Activated CD4-positive, alpha-beta T cell treated with anti-CD3 and anti-CD28 coated beads, Interleukin-2, amount 10 ng/mL, durations not matched to agents 24 days and 14 days (primary cell): Measurements from ENCODE around the gene TMEM63C. TPM values are rescaled to one million over a fixed set of nuclear protein-coding genes. Genes with fewer than 3 reads are reported as not detected.
A peak's percentile ranks its signal among the peaks of the same experiment; 100 is the strongest.

Experiments
- DNase-seq: peaks from one replicate; pipeline ENCODE4 v3.0.0; 2022
- H3K27ac Mint-ChIP-seq: one replicate; pipeline ENCODE4 v1.8.0; 2022; ENCODE audit warnings: mild to moderate bottlenecking, mixed read lengths
- H3K27me3 Mint-ChIP-seq: one replicate; pipeline ENCODE4 v1.8.0; 2022; ENCODE audit warnings: mixed read lengths
- H3K36me3 Mint-ChIP-seq: one replicate; pipeline ENCODE4 v1.8.0; 2022; ENCODE audit warnings: low read depth, mild to moderate bottlenecking, mixed read lengths
- H3K4me1 Mint-ChIP-seq: one replicate; pipeline ENCODE4 v1.8.0; 2021; ENCODE audit warnings: mixed read lengths
- H3K4me3 Mint-ChIP-seq: one replicate; pipeline ENCODE4 v1.8.0; 2022; ENCODE audit warnings: mild to moderate bottlenecking, moderate library complexity, mixed read lengths
- H3K9me3 Mint-ChIP-seq: one replicate; pipeline ENCODE4 v1.8.0; 2021; ENCODE audit warnings: mixed read lengths
- intact Hi-C: fragments of 100-400 bp; cut with micrococcal nuclease; formaldehyde crosslinking; loops from one replicate; pipeline ENCODE4 v1.15.1; 2023
- total RNA-seq: library from RNA; stranded (reverse); gene quantifications from 2 replicates; pipeline ENCODE4 v1.2.3, GENCODE V29; 2022

TMEM63C gene
- total RNA-seq, 1 donor from 2014 or later: 2.3 TPM

DNA sequence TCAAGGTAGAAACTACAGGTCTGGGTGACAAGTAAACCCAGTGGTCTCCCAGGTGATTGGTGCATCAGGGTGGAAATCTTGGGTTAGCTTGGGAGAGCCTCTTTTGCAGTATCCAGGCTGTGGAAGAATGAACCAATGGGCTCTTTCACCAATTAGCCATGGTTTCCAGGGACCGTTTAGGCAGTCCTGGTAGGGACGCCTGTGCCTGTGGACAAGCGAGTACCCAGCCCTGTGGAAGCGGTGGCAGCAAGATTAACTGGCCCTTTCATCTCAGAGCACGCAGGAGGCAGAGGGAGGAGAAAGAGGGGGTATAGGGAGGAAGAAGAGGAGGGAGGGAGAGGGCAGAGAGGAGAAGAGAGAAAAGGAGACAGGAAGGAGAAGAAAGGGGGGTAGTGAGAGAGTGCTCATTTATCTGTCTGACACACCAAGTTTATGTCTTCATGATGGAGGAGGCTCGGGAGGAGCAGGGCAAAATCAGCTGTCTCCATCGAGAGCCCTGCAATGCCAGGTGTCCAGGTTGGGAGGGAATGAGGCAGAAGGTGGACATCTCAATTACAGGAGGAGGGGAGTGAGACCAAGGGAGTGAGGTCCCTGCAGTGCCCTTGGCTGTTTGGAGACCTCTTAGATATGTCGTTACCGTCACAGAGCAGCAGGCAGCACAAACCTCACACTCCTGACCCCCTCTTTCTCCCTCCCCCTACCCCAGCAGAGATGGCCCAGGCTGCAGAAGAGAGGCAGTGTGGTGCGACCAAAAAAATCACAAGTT, 35.4 kb upstream of the TMEM63C start:
- Mint-ChIP-seq H3K4me1 (no peaks in the 10 kb centered on the region), H3K9me3 (no peaks in the 10 kb centered on the region), H3K4me3 (no peak overlapping the region), H3K27ac (no peak overlapping the region), H3K27me3 (peaks cover 58% of the 10 kb centered on the region), H3K36me3 (no peaks in the 10 kb centered on the region)
- intact Hi-C loops: no loop called here
- no peak for DNase-seq

DNA sequence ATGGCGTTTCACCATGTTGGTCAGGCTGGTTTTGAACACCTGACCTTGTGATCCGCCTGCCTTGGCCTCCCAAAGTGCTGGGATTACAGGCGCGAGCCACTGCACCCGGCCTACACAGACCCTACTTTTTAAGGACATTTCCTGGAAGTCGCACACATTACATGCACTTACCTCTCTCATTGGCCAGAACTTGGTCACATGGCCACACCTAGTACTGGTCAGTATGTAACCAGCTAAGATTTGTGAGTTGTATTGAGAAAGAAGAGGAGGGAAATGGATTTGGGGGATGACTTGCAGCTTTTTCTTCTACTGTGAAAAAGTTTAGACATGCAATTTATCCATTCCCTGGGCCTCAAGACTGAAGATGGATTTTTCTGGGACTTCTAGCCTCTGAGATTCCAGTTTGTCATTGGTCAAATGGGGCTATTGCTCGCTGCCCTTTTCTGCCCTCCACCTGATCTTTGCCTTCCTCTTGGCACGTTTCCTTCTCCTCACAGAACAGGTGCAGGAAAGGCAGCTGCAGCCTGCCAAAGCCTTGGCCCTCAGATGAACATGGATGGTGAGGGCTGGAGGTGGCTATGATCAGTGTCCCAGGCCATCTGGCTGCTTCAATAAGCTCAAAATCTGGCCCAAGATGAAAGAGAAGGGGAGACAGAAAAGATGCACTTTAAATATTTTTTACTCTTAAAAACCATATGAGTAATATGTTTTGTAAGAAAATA, 32.9 kb upstream of the TMEM63C start:
- no peak for DNase-seq
- Mint-ChIP-seq H3K9me3 (no peaks in the 10 kb centered on the region), H3K4me1 (no peaks in the 10 kb centered on the region), H3K27me3 (peaks cover 46% of the 10 kb centered on the region), H3K27ac (no peak overlapping the region), H3K36me3 (no peaks in the 10 kb centered on the region), H3K4me3 (no peak overlapping the region)
- intact Hi-C loops: no loop called here

GRCh38 chr14:77151245-77151644, 30.4 kb upstream of the TMEM63C start:
- peak; percentile 63 for DNase-seq
- no peak overlapping the region for H3K4me3 Mint-ChIP-seq
- H3K9me3 Mint-ChIP-seq: no peaks in the 10 kb centered on the region
- H3K4me1 Mint-ChIP-seq: no peaks in the 10 kb centered on the region
- no peaks in the 10 kb centered on the region for H3K36me3 Mint-ChIP-seq
- intact Hi-C loops: loop anchor here (5.0 kb wide), 2 partner anchors 61 to 401 kb away; no protein-coding TSS in a partner anchor
- H3K27me3 Mint-ChIP-seq: peaks cover 36% of the 10 kb centered on the region
- H3K27ac Mint-ChIP-seq: no peak overlapping the region

GRCh38 chr14:77151918-77152588, 29.5 kb upstream of the TMEM63C start:
- Mint-ChIP-seq H3K36me3 (no peaks in the 10 kb centered on the region), H3K27me3 (peaks cover 32% of the 10 kb centered on the region), H3K4me1 (no peaks in the 10 kb centered on the region), H3K4me3 (no peak overlapping the region), H3K27ac (no peak overlapping the region), H3K9me3 (no peaks in the 10 kb centered on the region)
- DNase-seq: no peak
- intact Hi-C loops: loop anchor here (1.0 to 5.0 kb wide), 3 partner anchors 60 to 400 kb away; no protein-coding TSS in a partner anchor

DNA sequence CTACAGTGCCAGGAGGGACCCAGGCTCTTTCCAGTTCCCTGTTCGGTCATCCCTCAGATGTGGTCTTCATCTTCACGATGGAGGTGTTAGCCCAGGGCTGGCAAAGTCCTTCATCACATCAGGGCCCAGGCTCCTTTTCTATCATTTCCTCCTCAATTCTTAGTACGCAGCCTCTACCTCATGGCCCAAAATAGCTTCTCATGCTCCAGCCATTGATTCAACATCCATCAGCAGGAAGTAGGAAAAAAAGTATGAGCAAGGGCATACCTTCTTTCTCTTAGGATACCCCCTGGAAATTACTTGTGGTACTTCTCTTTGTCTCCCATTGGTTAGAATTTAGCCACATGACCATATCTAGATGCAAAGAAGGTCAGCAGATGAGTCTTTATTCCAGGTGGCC, 27.8 kb upstream of the TMEM63C start:
- Mint-ChIP-seq H3K27me3 (peaks cover 40% of the 10 kb centered on the region), H3K4me3 (no peak overlapping the region), H3K9me3 (no peaks in the 10 kb centered on the region), H3K4me1 (no peaks in the 10 kb centered on the region), H3K27ac (no peak overlapping the region), H3K36me3 (no peaks in the 10 kb centered on the region)
- no peak for DNase-seq
- intact Hi-C loops: loop anchor here (5.0 kb wide), 2 partner anchors 58 to 398 kb away; no protein-coding TSS in a partner anchor

GRCh38 chr14:77154421-77154820, 27.2 kb upstream of the TMEM63C start:
- peaks cover 41% of the 10 kb centered on the region for H3K27me3 Mint-ChIP-seq
- no peak for DNase-seq
- H3K27ac Mint-ChIP-seq: no peak overlapping the region
- intact Hi-C loops: loop anchor here (5.0 kb wide), 2 partner anchors 58 to 398 kb away; no protein-coding TSS in a partner anchor
- no peaks in the 10 kb centered on the region for H3K36me3 Mint-ChIP-seq
- no peaks in the 10 kb centered on the region for H3K9me3 Mint-ChIP-seq
- H3K4me3 Mint-ChIP-seq: no peak overlapping the region
- H3K4me1 Mint-ChIP-seq: no peaks in the 10 kb centered on the region

GRCh38 chr14:77155083-77155482, 26.5 kb upstream of the TMEM63C start:
- Mint-ChIP-seq H3K27ac (no peak overlapping the region), H3K9me3 (no peaks in the 10 kb centered on the region), H3K27me3 (peaks cover 39% of the 10 kb centered on the region), H3K36me3 (no peaks in the 10 kb centered on the region), H3K4me3 (no peak overlapping the region), H3K4me1 (no peaks in the 10 kb centered on the region)
- intact Hi-C loops: no loop called here
- DNase-seq: no peak

- Mint-ChIP-seq H3K9me3 (no peaks in the 10 kb centered on the region), H3K27ac (no peak overlapping the region), H3K4me1 (no peaks in the 10 kb centered on the region), H3K27me3 (peaks cover 38% of the 10 kb centered on the region), H3K36me3 (no peaks in the 10 kb centered on the region), H3K4me3 (no peak overlapping the region)
- intact Hi-C loops: no loop called here
- no peak for DNase-seq
These were observed 23.9 kb upstream of the TMEM63C start for GRCh38 chr14:77157740-77158139.

DNA sequence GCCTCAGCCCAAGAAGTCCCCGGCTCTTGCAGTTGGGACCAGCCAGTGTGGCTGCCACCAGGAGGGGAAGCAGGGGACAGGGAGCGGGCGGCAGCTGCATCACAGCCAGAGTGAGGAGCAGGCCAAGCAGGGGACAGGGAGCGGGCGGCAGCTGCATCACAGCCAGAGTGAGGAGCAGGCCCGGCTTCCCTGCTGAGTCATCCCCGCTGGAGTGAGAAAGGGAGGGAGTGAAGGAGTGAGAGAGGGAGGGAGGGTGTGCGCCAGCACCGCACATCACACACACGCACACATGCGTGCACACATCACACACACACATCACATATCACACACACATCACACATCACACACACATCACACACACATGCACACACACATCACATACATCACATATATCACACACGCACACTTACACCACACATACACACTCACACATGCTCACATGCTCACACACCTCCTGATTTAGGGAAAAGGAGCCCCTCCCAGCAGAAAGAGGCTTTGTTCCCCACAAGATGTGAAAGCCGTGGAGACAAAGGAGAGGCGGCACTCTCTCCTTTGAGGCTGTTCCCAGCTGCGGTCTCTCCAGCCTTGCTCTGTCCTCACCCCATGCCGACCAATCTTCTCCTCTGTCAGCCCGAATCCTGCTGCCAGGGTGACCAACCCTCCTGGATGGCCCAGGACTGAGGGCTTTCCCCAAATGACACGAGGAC, 23.3 kb upstream of the TMEM63C start:
- Mint-ChIP-seq H3K4me3 (no peak overlapping the region), H3K9me3 (no peaks in the 10 kb centered on the region), H3K27ac (no peak overlapping the region), H3K4me1 (no peaks in the 10 kb centered on the region), H3K27me3 (peaks cover 36% of the 10 kb centered on the region), H3K36me3 (no peaks in the 10 kb centered on the region)
- intact Hi-C loops: no loop called here
- no peak for DNase-seq

DNA sequence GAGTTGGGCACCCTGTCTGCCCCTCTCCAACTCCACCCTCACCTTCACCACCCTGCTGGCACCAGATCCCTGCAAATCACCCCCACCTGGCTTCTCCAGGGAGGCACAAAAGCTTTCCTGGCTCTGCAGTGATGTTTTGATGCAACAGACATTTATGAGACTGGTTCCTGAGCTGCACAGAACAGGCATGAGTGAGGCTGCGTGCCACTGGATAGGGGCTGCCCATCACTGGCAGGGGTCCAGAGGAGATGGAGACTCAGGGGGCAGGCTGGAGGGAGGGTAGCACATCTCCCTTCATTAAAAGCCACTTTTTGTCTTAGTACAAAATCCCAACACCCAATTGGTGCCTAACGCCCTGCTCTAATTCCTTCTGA, 22.7 kb upstream of the TMEM63C start:
- H3K9me3 Mint-ChIP-seq: no peaks in the 10 kb centered on the region
- DNase-seq: no peak
- peaks cover 35% of the 10 kb centered on the region for H3K27me3 Mint-ChIP-seq
- H3K36me3 Mint-ChIP-seq: no peaks in the 10 kb centered on the region
- H3K4me1 Mint-ChIP-seq: no peaks in the 10 kb centered on the region
- H3K27ac Mint-ChIP-seq: no peak overlapping the region
- no peak overlapping the region for H3K4me3 Mint-ChIP-seq
- intact Hi-C loops: no loop called here

DNA sequence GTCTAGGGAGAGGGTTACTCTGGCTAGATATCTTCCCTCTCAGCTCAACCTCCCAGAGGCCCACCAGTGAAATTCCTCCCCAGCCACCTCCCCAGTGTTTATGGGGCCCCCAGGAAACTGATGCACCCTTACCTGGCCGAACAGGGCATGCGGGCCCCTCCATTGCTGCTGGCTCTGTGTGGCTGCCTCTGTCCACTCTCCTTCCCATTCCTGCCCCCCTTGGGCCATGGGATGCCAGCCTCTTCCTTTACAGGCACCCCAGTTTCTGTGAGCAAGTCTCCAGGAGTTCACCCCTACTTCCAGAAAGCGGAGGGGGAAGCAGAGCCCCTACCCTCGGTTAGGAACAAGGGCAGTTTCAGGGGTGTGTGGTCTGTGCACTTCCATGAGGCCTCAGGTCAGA, 20.6 kb upstream of the TMEM63C start:
- no peak overlapping the region for H3K4me3 Mint-ChIP-seq
- no peak for DNase-seq
- H3K4me1 Mint-ChIP-seq: no peaks in the 10 kb centered on the region
- peaks cover 25% of the 10 kb centered on the region for H3K27me3 Mint-ChIP-seq
- H3K27ac Mint-ChIP-seq: no peak overlapping the region
- H3K36me3 Mint-ChIP-seq: no peaks in the 10 kb centered on the region
- intact Hi-C loops: no loop called here
- H3K9me3 Mint-ChIP-seq: no peaks in the 10 kb centered on the region

- H3K27me3 Mint-ChIP-seq: peaks cover 21% of the 10 kb centered on the region
- DNase-seq: no peak
- no peak overlapping the region for H3K4me3 Mint-ChIP-seq
- H3K4me1 Mint-ChIP-seq: no peaks in the 10 kb centered on the region
- H3K27ac Mint-ChIP-seq: no peak overlapping the region
- intact Hi-C loops: no loop called here
- H3K36me3 Mint-ChIP-seq: no peaks in the 10 kb centered on the region
- H3K9me3 Mint-ChIP-seq: peaks cover 11% of the 10 kb centered on the region
These were observed 11.6 kb upstream of the TMEM63C start for GRCh38 chr14:77170045-77170444.

DNA sequence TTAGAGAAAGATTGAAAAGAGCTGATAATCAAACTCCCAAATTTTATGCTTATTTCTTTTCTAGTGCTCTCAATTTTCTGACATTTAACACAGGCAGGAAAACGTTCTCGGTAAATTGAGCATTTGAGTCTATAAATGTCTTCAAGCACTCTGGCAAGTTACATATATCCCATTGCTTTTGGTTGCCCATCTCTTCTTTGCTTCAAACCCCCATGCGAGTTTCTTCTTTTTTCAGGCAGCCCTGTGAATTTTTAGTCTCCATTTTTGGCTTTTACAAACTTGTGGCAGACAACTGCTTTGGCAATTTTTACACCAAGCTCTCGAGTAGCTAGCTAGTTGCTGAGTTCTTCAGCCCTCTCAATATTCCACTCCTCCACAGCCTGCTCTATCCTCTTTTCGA, 8.7 kb upstream of the TMEM63C start:
- H3K27ac Mint-ChIP-seq: no peak overlapping the region
- H3K9me3 Mint-ChIP-seq: peaks cover 11% of the 10 kb centered on the region
- intact Hi-C loops: no loop called here
- no peaks in the 10 kb centered on the region for H3K36me3 Mint-ChIP-seq
- no peak overlapping the region for H3K4me3 Mint-ChIP-seq
- H3K27me3 Mint-ChIP-seq: peaks cover 24% of the 10 kb centered on the region
- peaks cover 3% of the 10 kb centered on the region for H3K4me1 Mint-ChIP-seq
- DNase-seq: no peak
